MCF 10A (cell line): ENCODE results near the gene AMDHD1. TPM values are rescaled to one million over a fixed set of nuclear protein-coding genes. Genes with fewer than 3 reads are reported as not detected.

Source experiments
- BruUV-seq: library from RNA; stranded (reverse); fragments of 400-500 nt; replicated peaks from 2 replicates; lab custom pipeline; 2021; lab: Mats Ljungman, UMichigan
- CTCF ChIA-PET: fragments of 300-600 bp; sonication (Branson Sonifier 250); formaldehyde crosslinking; extraction: SDS; loops from one replicate; lab custom pipeline; 2021; ENCODE audit warnings: antibody characterized with exemption, inconsistent platforms; lab: Yijun Ruan, JAX
- POLR2A ChIA-PET: fragments of 300-600, 350-650 bp; sonication (Branson Sonifier 250); formaldehyde crosslinking; extraction: SDS; loops from one replicate; lab custom pipeline; 2020; ENCODE audit warnings: antibody characterized with exemption, inconsistent platforms; lab: Yijun Ruan, JAX
- DNase-seq: peaks from one replicate; pipeline ENCODE4 v3.0.0-alpha.2; 2018; ENCODE audit not compliant: unreplicated experiment
- H3K27ac Mint-ChIP-seq: one replicate; pipeline ENCODE4 v1.8.0; 2022; ENCODE audit warnings: mild to moderate bottlenecking, low read depth, mixed read lengths; ENCODE audit not compliant: unreplicated experiment
- H3K27me3 Mint-ChIP-seq: one replicate; pipeline ENCODE4 v1.8.0; 2022; ENCODE audit warnings: mixed read lengths; ENCODE audit not compliant: insufficient read depth, unreplicated experiment
- H3K36me3 Mint-ChIP-seq: one replicate; pipeline ENCODE4 v1.8.0; 2022; ENCODE audit warnings: mild to moderate bottlenecking, moderate library complexity, mixed read lengths; ENCODE audit not compliant: insufficient read depth, unreplicated experiment
- H3K4me1 Mint-ChIP-seq: one replicate; pipeline ENCODE4 v1.8.0; 2022; ENCODE audit warnings: mixed read lengths; ENCODE audit not compliant: insufficient read depth, unreplicated experiment
- H3K4me3 Mint-ChIP-seq: one replicate; pipeline ENCODE4 v1.8.0; 2022; ENCODE audit warnings: mild to moderate bottlenecking, moderate library complexity, mixed read lengths; ENCODE audit not compliant: unreplicated experiment
- H3K9me3 Mint-ChIP-seq: one replicate; pipeline ENCODE4 v1.8.0; 2022; ENCODE audit warnings: mixed read lengths; ENCODE audit not compliant: unreplicated experiment
- intact Hi-C: fragments of 100-400 bp; cut with micrococcal nuclease; formaldehyde crosslinking; loops from 2 replicates; pipeline ENCODE4 v1.14.1; 2022
- total RNA-seq: library from RNA; stranded (reverse); gene quantifications from 2 replicates; pipeline ENCODE4 v1.2.3, GENCODE V29; 2022
- TF ChIP-seq, protein P1 (sequence below): fragments of 200-600 bp; IDR thresholded peaks from one replicate; pipeline ENCODE4 v1.8.0; 2022; ENCODE audit warnings: antibody characterized with exemption, mild to moderate bottlenecking; ENCODE audit not compliant: unreplicated experiment

AMDHD1 gene
- total RNA-seq, 1 experiment from 2014 or later, result 0.47 TPM

DNA sequence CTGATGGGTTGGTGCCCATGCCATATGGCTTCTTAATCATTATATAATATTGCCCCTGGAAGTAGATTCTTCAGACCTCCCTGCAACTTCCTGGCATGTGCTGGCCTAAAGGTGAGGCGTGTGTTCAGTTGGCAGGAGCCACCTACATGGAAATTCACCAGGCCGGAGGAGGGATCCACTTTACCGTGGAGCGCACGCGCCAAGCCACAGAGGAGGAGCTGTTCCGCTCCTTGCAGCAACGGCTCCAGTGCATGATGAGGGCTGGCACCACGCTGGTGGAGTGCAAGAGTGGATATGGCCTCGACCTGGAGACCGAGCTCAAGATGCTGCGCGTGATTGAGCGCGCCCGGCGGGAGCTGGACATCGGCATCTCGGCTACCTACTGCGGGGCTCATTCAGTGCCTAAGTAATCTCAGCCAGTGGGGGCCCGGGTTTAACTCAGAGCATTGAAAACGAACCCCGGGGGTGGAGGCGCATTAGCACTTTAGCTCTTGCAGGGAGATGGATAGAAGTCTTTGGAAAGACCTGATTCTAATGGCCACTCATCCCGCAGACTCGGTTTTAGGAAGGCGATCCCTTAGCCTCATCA, 13.5 kb downstream of the AMDHD1 start:
- intact Hi-C loops, result no loop called here
- ChIA-PET POLR2A (interaction anchor here (6.0 kb wide), 1 partner anchor 14 kb away, joined by 40 read pairs; the partner anchor contains the start of genes AMDHD1 and CCDC38), CTCF (interaction anchor here (0.6 to 2.3 kb wide), 3 partner anchors 39 to 60 kb away, joined by 3 to 12 read pairs (median 5); no protein-coding TSS in a partner anchor)
- no TSS peak for BruUV-seq
- H3K9me3 Mint-ChIP-seq, result no peaks in the 10 kb centered on the region
- no peaks in the 10 kb centered on the region for H3K36me3 Mint-ChIP-seq
- no peaks in the 10 kb centered on the region for H3K4me1 Mint-ChIP-seq
- H3K27ac Mint-ChIP-seq, result no peak overlapping the region
- no peak for DNase-seq
- peaks cover 14% of the 10 kb centered on the region for H3K27me3 Mint-ChIP-seq
- TF ChIP-seq, protein P1, sequence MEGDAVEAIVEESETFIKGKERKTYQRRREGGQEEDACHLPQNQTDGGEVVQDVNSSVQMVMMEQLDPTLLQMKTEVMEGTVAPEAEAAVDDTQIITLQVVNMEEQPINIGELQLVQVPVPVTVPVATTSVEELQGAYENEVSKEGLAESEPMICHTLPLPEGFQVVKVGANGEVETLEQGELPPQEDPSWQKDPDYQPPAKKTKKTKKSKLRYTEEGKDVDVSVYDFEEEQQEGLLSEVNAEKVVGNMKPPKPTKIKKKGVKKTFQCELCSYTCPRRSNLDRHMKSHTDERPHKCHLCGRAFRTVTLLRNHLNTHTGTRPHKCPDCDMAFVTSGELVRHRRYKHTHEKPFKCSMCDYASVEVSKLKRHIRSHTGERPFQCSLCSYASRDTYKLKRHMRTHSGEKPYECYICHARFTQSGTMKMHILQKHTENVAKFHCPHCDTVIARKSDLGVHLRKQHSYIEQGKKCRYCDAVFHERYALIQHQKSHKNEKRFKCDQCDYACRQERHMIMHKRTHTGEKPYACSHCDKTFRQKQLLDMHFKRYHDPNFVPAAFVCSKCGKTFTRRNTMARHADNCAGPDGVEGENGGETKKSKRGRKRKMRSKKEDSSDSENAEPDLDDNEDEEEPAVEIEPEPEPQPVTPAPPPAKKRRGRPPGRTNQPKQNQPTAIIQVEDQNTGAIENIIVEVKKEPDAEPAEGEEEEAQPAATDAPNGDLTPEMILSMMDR, result no peak
- no peak overlapping the region for H3K4me3 Mint-ChIP-seq

DNA sequence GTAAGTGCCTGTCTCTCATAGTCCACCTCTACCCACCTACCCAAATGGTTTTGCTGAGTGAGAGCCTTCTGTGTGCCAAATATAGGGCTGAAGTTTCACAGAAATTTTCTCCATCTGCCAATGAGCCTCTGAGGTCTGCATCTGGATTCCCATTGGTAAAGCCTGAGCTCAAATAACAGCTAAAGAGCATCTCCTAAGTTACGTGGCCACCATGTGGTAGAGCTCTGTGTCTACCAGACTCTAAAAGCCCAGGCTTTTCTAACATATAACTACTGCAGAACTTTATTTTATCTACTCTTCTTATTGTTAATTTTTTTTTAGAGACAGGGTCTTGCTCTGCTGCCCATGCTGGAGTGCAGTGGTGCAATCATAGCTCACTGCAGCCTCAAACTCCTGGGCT, 16.0 kb downstream of the AMDHD1 start:
- H3K36me3 Mint-ChIP-seq, result no peaks in the 10 kb centered on the region
- TF ChIP-seq, protein P1, result peak; percentile 11
- no peak overlapping the region for H3K4me3 Mint-ChIP-seq
- CTCF ChIA-PET, result interaction anchor here (0.8 to 2.2 kb wide), 3 partner anchors 22 to 41 kb away, joined by 3 to 11 read pairs (median 5); no protein-coding TSS in a partner anchor
- intact Hi-C loops, result no loop called here
- BruUV-seq, result no TSS peak
- H3K4me1 Mint-ChIP-seq, result no peaks in the 10 kb centered on the region
- peak; percentile 22 for DNase-seq
- H3K9me3 Mint-ChIP-seq, result no peaks in the 10 kb centered on the region
- H3K27me3 Mint-ChIP-seq, result no peaks in the 10 kb centered on the region
- H3K27ac Mint-ChIP-seq, result no peak overlapping the region
- POLR2A ChIA-PET, result interaction anchor here (2.3 kb wide), 1 partner anchor 16 kb away, joined by 9 read pairs; the partner anchor contains the start of genes AMDHD1 and CCDC38

DNA sequence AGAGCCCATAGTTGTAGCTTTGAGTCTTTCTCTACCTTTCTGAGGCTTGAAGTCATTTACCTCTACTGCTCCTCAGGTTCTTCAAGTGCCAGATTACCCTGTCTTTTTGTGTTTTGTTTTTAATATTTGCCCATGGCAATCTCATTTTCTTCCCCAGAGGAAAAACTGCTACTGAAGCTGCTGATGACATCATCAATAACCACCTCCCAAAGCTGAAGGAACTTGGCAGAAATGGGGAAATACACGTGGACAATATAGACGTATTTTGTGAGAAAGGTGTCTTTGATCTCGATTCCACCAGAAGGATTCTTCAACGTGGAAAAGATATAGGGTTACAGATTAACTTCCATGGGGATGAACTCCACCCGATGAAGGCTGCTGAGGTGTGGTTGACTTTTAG, 17.1 kb downstream of the AMDHD1 start:
- CTCF ChIA-PET, result interaction anchor here (0.6 to 1.2 kb wide), 2 partner anchors 8 to 35 kb away, joined by 3 to 4 read pairs; no protein-coding TSS in a partner anchor
- Mint-ChIP-seq H3K27me3 (no peaks in the 10 kb centered on the region), H3K9me3 (no peaks in the 10 kb centered on the region), H3K27ac (no peak overlapping the region), H3K4me1 (no peaks in the 10 kb centered on the region), H3K4me3 (no peak overlapping the region), H3K36me3 (no peaks in the 10 kb centered on the region)
- no TSS peak for BruUV-seq
- POLR2A ChIA-PET, result interaction anchor here (2.3 kb wide), 1 partner anchor 17 kb away, joined by 9 read pairs; the partner anchor contains the start of genes AMDHD1 and CCDC38
- DNase-seq, result no peak
- TF ChIP-seq, protein P1, result no peak
- intact Hi-C loops, result no loop called here

DNA sequence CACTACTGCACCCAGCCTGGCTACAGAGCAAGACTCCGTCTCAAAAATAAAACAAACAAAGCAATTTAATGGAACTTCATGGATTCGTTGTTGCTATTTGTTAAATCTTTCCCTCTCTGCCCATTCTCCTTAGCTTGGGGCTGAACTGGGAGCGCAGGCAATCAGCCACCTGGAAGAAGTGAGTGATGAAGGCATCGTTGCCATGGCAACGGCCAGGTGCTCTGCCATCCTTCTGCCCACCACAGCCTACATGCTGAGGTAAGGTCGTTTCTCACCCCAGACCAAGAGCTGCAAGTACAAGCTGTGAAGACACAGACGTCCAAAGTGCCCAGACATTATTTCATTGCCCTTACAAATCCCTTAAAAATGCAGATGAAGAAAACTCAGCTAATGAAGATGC, 19.1 kb downstream of the AMDHD1 start:
- BruUV-seq, result no TSS peak
- Mint-ChIP-seq H3K9me3 (no peaks in the 10 kb centered on the region), H3K36me3 (no peaks in the 10 kb centered on the region), H3K27ac (no peak overlapping the region), H3K27me3 (no peaks in the 10 kb centered on the region), H3K4me1 (no peaks in the 10 kb centered on the region), H3K4me3 (no peak overlapping the region)
- no peak for DNase-seq
- TF ChIP-seq, protein P1, result no peak
- ChIA-PET CTCF (interaction anchor here (0.8 to 1.7 kb wide), 3 partner anchors 19 to 43 kb away, joined by 3 to 7 read pairs (median 4); partner anchors contain the start of genes AMDHD1 and CCDC38), POLR2A (no interaction called here)
- intact Hi-C loops, result loop anchor here (2.0 kb wide), 1 partner anchor 43 kb away; no protein-coding TSS in a partner anchor
